Right lobe of liver (tissue), 4 donors: ENCODE results near the gene MYLK4.

Experiments used
- POLR2A ChIP-seq: fragments of 450-650 bp; IDR thresholded peaks from one replicate; pipeline ENCODE4 v1.6.1; 2017; ENCODE audit warnings: antibody characterized with exemption, mild to moderate bottlenecking
- TF ChIP-seq, protein P1 (sequence below), 4 donors: fragments of 200-600 bp in 3 of 4; fragments of 450-650 bp in 1 of 4; IDR thresholded peaks; one replicate each; pipeline versions ENCODE4 v1.5.1 to v1.8.0; 2016 to 2022; ENCODE audit warnings: antibody characterized with exemption in 4 of 4, mild to moderate bottlenecking in 2 of 4
- donor health status: DM: no; HTN: no; CAD: no.
- donor health status: DM: no; HTN: no; CAD: no.
- donor health status: DM: no; HTN: yes; CAD: no.

DNA sequence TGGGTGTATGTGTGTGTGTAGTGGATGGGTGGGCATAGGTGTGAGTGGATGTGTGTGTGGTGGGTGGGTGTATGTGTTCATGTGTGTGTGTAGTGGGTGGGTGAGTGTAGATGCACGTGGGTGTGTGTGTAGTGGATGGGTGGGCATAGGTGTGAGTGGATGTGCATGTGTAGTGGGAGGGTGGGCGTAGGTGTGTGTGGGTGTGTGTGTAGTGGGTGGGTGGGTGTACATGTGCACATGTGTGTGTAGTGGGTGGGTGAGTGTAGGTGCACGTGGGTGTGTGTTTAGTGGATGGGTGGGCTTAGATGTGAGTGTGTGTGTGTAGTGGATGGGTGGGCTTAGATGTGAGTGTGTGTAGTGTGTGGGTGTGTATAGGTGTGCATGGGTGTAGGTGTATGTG lies 104.4 kb downstream of the MYLK4 start:
- TF ChIP-seq, protein P1, sequence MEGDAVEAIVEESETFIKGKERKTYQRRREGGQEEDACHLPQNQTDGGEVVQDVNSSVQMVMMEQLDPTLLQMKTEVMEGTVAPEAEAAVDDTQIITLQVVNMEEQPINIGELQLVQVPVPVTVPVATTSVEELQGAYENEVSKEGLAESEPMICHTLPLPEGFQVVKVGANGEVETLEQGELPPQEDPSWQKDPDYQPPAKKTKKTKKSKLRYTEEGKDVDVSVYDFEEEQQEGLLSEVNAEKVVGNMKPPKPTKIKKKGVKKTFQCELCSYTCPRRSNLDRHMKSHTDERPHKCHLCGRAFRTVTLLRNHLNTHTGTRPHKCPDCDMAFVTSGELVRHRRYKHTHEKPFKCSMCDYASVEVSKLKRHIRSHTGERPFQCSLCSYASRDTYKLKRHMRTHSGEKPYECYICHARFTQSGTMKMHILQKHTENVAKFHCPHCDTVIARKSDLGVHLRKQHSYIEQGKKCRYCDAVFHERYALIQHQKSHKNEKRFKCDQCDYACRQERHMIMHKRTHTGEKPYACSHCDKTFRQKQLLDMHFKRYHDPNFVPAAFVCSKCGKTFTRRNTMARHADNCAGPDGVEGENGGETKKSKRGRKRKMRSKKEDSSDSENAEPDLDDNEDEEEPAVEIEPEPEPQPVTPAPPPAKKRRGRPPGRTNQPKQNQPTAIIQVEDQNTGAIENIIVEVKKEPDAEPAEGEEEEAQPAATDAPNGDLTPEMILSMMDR (IDR thresholded peaks at IDR 0.05), result no peak
- no peak for TF ChIP-seq POLR2A
